ENCODE results near the gene CEACAM16.

CEACAM16 gene

GRCh38 chr19:44756089-44756562, 57.2 kb downstream of the CEACAM16 start:
- Histone ChIP-seq H3K4me3 (ENCODE audit: low read length) (no peak overlapping the region), H3K9ac (ENCODE audit: low read length) (no peak overlapping the region), H4K5ac (ENCODE audit: low read length) (no peak overlapping the region), H3K23ac (ENCODE audit: low read length) (no peak overlapping the region), H3K4me2 (ENCODE audit: low read length) (no peak overlapping the region), H2BK15ac (replicated peaks; ENCODE audit: low read depth) (no peak overlapping the region), H3K27me3 (ENCODE audit: insufficient read depth, low read length, poor library complexity) (peaks cover 10% of the 10 kb centered on the region), H3K27ac (ENCODE audit: low read depth, low read length) (no peak overlapping the region), H2AK5ac (ENCODE audit: low read length) (no peak overlapping the region), H3K4me1 (ENCODE audit: control insufficient read depth, low read depth, low read length) (peaks cover 6% of the 10 kb centered on the region), H3K18ac (ENCODE audit: low read length) (no peak overlapping the region), H4K8ac (ENCODE audit: low read depth, low read length) (no peak overlapping the region), H2BK120ac (ENCODE audit: low read depth, low read length) (no peak overlapping the region), H3K56ac (ENCODE audit: low read length) (no peak overlapping the region), H3K79me1 (ENCODE audit: low read length) (no peaks in the 10 kb centered on the region), H2BK5ac (ENCODE audit: low read length) (no peak overlapping the region), H3K36me3 (ENCODE audit: control insufficient read depth, insufficient read depth, low read length) (no peaks in the 10 kb centered on the region), H3K79me2 (ENCODE audit: control insufficient read depth, insufficient read depth, low read length) (no peaks in the 10 kb centered on the region), H3K4ac (ENCODE audit: low read depth, low read length) (no peak overlapping the region)
- no peak for DNase-seq
- no CpG with 5 or more reads among the region's 7 CpGs for WGBS (ENCODE audit: extremely low coverage, insufficient coverage, low lambda C conversion rate)

DNA sequence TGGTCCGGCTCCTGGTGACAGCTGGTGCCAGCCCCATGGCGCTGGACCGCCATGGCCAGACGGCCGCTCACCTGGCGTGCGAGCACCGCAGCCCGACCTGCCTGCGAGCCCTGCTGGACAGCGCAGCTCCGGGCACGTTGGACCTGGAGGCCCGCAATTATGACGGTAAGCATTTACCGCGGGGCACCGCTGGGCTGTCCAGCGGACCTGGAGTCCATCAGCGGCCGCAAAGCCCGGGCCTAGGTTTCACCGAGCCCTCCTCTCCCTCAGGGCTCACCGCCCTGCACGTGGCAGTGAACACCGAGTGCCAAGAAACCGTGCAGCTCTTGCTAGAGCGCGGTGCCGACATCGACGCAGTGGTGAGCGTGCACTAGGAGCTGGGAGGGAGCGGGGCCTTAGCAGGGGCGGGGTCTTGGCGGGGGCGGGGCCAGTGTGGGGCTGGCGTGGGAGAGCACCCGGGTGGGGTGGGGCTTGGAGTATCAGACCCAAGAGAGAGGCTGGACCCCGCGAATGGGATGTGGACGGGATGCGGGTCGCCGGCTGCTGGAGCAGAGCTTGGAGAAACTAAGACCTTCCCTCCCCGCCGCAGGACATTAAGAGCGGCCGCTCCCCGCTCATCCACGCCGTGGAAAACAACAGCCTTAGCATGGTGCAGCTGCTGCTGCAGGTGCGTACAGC, 58.2 kb downstream of the CEACAM16 start:
- Histone ChIP-seq H3K27me3 (ENCODE audit: insufficient read depth, low read length, poor library complexity) (peaks cover 10% of the 10 kb centered on the region), H4K5ac (ENCODE audit: low read length) (no peak overlapping the region), H3K79me1 (ENCODE audit: low read length) (no peaks in the 10 kb centered on the region), H3K18ac (ENCODE audit: low read length) (no peak overlapping the region), H3K4ac (ENCODE audit: low read depth, low read length) (no peak overlapping the region), H3K23ac (ENCODE audit: low read length) (no peak overlapping the region), H3K79me2 (ENCODE audit: control insufficient read depth, insufficient read depth, low read length) (no peaks in the 10 kb centered on the region), H3K27ac (ENCODE audit: low read depth, low read length) (no peak overlapping the region), H2BK15ac (replicated peaks; ENCODE audit: low read depth) (no peak overlapping the region), H3K56ac (ENCODE audit: low read length) (peak overlapping the region; percentile 85), H2AK5ac (ENCODE audit: low read length) (no peak overlapping the region), H3K9ac (ENCODE audit: low read length) (peak overlapping the region; percentile 69), H3K4me2 (ENCODE audit: low read length) (peak overlapping the region; percentile 93), H2BK5ac (ENCODE audit: low read length) (no peak overlapping the region), H3K36me3 (ENCODE audit: control insufficient read depth, insufficient read depth, low read length) (no peaks in the 10 kb centered on the region), H4K8ac (ENCODE audit: low read depth, low read length) (no peak overlapping the region), H3K4me1 (ENCODE audit: control insufficient read depth, low read depth, low read length) (peaks cover 6% of the 10 kb centered on the region), H3K4me3 (ENCODE audit: low read length) (peak overlapping the region; percentile 39), H2BK120ac (ENCODE audit: low read depth, low read length) (no peak overlapping the region)
- no CpG with 5 or more reads among the region's 53 CpGs for WGBS (ENCODE audit: extremely low coverage, insufficient coverage, low lambda C conversion rate)
- no peak for DNase-seq

DNA sequence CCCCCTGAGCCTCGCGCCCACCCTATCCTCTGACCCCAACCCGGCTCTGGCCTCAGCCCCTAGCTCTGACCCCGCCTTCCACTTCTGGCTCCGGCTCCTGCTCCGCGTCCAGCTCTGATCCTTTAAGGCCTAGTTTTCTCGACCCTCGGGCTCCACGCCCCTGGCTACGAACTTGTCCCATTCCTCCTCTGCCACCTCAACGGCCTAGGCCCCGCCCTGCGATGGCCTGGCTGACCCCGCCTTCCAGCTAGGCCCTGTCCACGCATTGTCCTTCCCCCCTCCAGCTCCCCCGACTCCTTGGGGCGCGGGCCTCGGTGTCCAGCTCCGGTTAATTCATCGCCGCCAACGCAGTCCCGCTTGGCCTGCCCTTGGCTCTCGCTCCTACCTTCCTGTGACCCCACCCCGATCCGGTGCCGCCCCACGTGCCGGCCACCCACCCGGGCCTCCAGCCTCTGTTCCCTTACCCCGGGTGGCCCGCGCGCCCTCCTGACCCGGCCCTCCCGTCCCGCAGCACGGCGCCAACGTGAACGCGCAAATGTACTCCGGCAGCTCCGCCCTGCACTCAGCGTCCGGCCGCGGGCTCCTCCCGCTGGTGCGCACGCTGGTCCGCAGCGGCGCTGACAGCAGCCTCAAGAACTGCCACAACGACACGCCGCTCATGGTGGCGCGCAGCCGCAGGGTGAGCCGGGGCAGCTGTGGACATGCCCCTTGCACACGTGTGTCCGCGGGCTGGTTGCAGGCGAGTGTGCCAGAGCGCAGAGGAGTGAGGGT, 59.0 kb downstream of the CEACAM16 start:
- peak overlapping the region; percentile 85 for H3K56ac ChIP-seq (ENCODE audit: low read length)
- H4K8ac ChIP-seq (ENCODE audit: low read depth, low read length), result no peak overlapping the region
- peak overlapping the region; percentile 69 for H3K9ac ChIP-seq (ENCODE audit: low read length)
- no peak overlapping the region for H3K4ac ChIP-seq (ENCODE audit: low read depth, low read length)
- H2BK15ac ChIP-seq (replicated peaks; ENCODE audit: low read depth), result no peak overlapping the region
- no peak overlapping the region for H2BK120ac ChIP-seq (ENCODE audit: low read depth, low read length)
- H3K27me3 ChIP-seq (ENCODE audit: insufficient read depth, low read length, poor library complexity), result peaks cover 10% of the 10 kb centered on the region
- H3K27ac ChIP-seq (ENCODE audit: low read depth, low read length), result no peak overlapping the region
- H3K18ac ChIP-seq (ENCODE audit: low read length), result no peak overlapping the region
- peak overlapping the region; percentile 93 for H3K4me2 ChIP-seq (ENCODE audit: low read length)
- H3K79me2 ChIP-seq (ENCODE audit: control insufficient read depth, insufficient read depth, low read length), result no peaks in the 10 kb centered on the region
- peak; percentile 77 for DNase-seq
- no CpG with 5 or more reads among the region's 68 CpGs for WGBS (ENCODE audit: extremely low coverage, insufficient coverage, low lambda C conversion rate)
- no peak overlapping the region for H2AK5ac ChIP-seq (ENCODE audit: low read length)
- peaks cover 5% of the 10 kb centered on the region for H3K4me1 ChIP-seq (ENCODE audit: control insufficient read depth, low read depth, low read length)
- H2BK5ac ChIP-seq (ENCODE audit: low read length), result no peak overlapping the region
- no peaks in the 10 kb centered on the region for H3K36me3 ChIP-seq (ENCODE audit: control insufficient read depth, insufficient read depth, low read length)
- no peaks in the 10 kb centered on the region for H3K79me1 ChIP-seq (ENCODE audit: low read length)
- H4K5ac ChIP-seq (ENCODE audit: low read length), result no peak overlapping the region
- peak overlapping the region; percentile 39 for H3K4me3 ChIP-seq (ENCODE audit: low read length)
- peak overlapping the region; percentile 83 for H3K23ac ChIP-seq (ENCODE audit: low read length)

DNA sequence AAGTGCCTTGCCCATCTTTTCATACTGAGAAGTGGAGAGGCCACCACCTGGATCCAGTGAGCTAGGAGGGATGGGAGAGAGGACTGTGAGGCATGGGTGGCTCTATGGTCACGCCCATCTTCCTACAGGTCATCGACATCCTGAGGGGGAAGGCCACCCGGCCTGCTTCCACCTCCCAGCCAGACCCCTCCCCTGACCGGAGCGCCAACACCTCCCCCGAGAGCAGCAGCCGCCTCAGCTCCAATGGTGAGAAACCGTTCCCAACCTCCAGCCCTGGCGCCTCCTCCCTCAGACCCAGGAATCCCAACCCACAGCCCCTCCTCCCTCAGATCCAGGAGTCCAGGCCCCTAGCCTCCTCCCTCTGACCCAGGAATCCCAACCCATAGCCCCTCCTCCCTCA, 59.6 kb downstream of the CEACAM16 start:
- peak; percentile 78 for DNase-seq
- Histone ChIP-seq H4K5ac (ENCODE audit: low read length) (no peak overlapping the region), H3K27ac (ENCODE audit: low read depth, low read length) (no peak overlapping the region), H3K79me1 (ENCODE audit: low read length) (no peaks in the 10 kb centered on the region), H3K23ac (ENCODE audit: low read length) (no peak overlapping the region), H3K9ac (ENCODE audit: low read length) (peak overlapping the region; percentile 69), H4K8ac (ENCODE audit: low read depth, low read length) (no peak overlapping the region), H3K4me2 (ENCODE audit: low read length) (peak overlapping the region; percentile 93), H3K36me3 (ENCODE audit: control insufficient read depth, insufficient read depth, low read length) (no peaks in the 10 kb centered on the region), H3K4ac (ENCODE audit: low read depth, low read length) (no peak overlapping the region), H3K18ac (ENCODE audit: low read length) (no peak overlapping the region), H3K4me3 (ENCODE audit: low read length) (no peak overlapping the region), H2BK120ac (ENCODE audit: low read depth, low read length) (no peak overlapping the region), H2BK15ac (replicated peaks; ENCODE audit: low read depth) (no peak overlapping the region), H3K27me3 (ENCODE audit: insufficient read depth, low read length, poor library complexity) (peaks cover 10% of the 10 kb centered on the region), H2AK5ac (ENCODE audit: low read length) (no peak overlapping the region), H3K4me1 (ENCODE audit: control insufficient read depth, low read depth, low read length) (peaks cover 3% of the 10 kb centered on the region), H2BK5ac (ENCODE audit: low read length) (no peak overlapping the region), H3K79me2 (ENCODE audit: control insufficient read depth, insufficient read depth, low read length) (no peaks in the 10 kb centered on the region), H3K56ac (ENCODE audit: low read length) (peak overlapping the region; percentile 85)
- no CpG with 5 or more reads among the region's 9 CpGs for whole genome bisulfite sequencing (ENCODE audit: extremely low coverage, insufficient coverage, low lambda C conversion rate)

DNA sequence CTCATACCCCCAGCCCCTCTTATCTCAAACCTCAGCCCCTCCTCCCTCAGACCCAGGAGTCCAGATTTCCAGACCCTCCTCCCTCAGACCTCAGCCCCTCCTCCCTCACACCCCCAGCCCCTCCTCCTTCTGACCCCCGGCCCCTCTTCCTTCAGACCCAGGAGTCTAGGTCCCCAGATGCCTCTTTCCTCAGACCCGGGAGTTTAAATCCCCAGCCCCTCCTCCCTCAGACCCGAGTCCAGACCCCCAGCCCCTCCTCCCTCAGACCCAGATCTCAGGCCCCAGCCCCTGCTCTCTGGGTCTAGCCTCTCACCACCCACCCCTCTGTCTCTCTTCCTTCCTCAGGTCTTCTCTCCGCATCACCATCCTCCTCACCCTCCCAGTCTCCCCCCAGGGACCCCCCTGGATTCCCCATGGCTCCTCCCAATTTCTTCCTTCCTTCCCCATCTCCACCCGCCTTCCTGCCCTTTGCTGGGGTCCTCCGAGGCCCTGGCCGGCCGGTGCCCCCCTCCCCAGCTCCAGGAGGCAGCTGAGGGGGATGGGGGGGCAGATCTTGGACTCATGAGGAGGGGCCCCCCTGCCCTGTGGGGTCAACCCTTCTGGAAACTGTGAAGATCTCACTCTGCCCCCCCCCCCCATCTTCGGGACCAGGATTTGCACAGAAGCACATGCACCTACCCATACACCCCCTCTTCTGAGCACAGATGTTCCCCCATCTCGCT, 60.3 kb downstream of the CEACAM16 start:
- peaks cover 10% of the 10 kb centered on the region for H3K27me3 ChIP-seq (ENCODE audit: insufficient read depth, low read length, poor library complexity)
- no peak overlapping the region for H4K5ac ChIP-seq (ENCODE audit: low read length)
- H3K79me1 ChIP-seq (ENCODE audit: low read length), result no peaks in the 10 kb centered on the region
- no peak overlapping the region for H3K56ac ChIP-seq (ENCODE audit: low read length)
- no peak overlapping the region for H2BK5ac ChIP-seq (ENCODE audit: low read length)
- H3K4me3 ChIP-seq (ENCODE audit: low read length), result no peak overlapping the region
- H4K8ac ChIP-seq (ENCODE audit: low read depth, low read length), result no peak overlapping the region
- no peaks in the 10 kb centered on the region for H3K79me2 ChIP-seq (ENCODE audit: control insufficient read depth, insufficient read depth, low read length)
- DNase-seq, result no peak
- no peaks in the 10 kb centered on the region for H3K36me3 ChIP-seq (ENCODE audit: control insufficient read depth, insufficient read depth, low read length)
- H3K18ac ChIP-seq (ENCODE audit: low read length), result no peak overlapping the region
- H3K27ac ChIP-seq (ENCODE audit: low read depth, low read length), result no peak overlapping the region
- no peak overlapping the region for H2BK15ac ChIP-seq (replicated peaks; ENCODE audit: low read depth)
- H3K4me2 ChIP-seq (ENCODE audit: low read length), result no peak overlapping the region
- WGBS (ENCODE audit: extremely low coverage, insufficient coverage, low lambda C conversion rate), result no CpG with 5 or more reads among the region's 10 CpGs
- H3K4me1 ChIP-seq (ENCODE audit: control insufficient read depth, low read depth, low read length), result peaks cover 3% of the 10 kb centered on the region
- H3K4ac ChIP-seq (ENCODE audit: low read depth, low read length), result no peak overlapping the region
- no peak overlapping the region for H3K9ac ChIP-seq (ENCODE audit: low read length)
- no peak overlapping the region for H2BK120ac ChIP-seq (ENCODE audit: low read depth, low read length)
- H3K23ac ChIP-seq (ENCODE audit: low read length), result no peak overlapping the region
- no peak overlapping the region for H2AK5ac ChIP-seq (ENCODE audit: low read length)

Data from mesendoderm (in vitro differentiated cells).